ENCODE results near the gene ACAP2.

The ACAP2 gene

DNA sequence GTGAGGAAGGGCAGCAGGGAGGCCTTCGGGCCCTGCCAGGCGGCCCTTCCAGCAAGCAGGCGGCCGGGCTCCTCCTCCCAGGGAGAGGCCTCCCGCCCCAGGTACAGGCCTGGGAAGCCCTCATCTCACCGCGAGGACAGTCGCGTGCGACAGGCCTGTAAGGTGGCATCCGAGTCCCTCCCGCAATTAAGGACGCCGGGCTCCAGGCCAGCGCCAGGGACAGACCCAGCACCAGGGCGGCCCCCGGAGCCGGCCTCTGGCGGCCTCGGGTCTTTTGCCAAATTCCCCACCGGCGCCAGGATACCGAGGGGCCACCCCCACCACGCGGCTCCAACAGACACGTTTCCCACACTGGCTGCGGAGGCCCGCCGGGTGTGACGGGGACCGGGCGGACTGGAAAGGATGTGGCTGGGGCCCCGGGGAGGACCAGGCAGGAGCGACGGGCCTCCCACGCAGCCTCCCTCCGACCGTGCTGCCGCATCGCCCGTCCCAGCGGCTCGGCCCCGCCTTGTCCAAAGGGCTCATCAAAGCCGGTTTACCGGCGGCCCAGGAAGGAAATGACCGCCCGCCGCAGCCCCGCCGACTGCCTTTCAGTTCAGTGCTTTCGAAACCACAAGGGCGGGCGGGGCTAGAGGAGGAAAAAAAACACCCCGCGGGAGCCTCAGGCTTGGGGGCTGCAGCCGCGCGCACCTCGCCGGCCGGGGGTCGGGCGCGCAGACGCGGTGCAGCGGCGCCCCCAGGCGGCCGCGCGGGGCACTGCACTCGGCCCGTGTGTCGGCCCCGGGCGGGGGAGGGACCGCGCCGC, 183.1 kb downstream of the ACAP2 start:
- DNase-seq (ENCODE audit: low read depth): peak; percentile 76

GRCh38 chr3:195259154-195259474, 183.7 kb downstream of the ACAP2 start:
- DNase-seq (ENCODE audit: low read depth): no peak

DNA sequence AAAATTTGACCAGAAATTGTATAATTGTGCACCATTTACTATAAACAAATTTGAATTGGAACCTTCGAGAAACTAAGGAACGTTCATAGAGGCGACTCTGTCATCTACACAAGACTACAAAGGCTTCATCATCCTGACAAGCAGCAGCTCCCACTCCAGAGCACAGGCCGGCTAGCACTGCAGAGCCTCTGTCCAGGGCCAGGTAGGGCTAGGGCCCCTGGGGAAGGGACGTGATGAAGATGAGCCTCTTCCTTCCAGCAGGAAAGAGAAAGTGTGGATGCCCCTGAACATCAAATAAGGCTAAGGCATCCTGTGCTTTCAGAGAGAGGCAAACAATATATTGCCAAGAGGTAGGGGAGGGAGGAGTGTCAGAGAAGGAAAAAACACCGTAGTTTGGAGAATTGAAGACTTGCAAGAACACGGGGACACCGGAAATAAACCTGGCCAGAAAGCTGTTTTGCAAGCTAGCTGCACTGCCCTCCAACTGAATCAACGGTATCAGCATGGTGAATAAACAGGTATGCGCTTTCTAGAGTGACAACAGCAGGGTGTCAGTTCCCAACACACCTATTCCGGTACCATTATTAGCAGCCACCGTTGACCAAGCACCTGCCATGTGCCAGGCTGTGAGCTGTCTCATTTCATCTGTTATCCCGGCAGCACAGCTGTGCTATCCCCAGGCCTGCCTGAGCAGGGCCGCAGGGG, 184.2 kb downstream of the ACAP2 start:
- no peak for DNase-seq (ENCODE audit: low read depth)

GRCh38 chr3:195257454-195258448, 185.1 kb downstream of the ACAP2 start:
- DNase-seq (ENCODE audit: low read depth): no peak

DNA sequence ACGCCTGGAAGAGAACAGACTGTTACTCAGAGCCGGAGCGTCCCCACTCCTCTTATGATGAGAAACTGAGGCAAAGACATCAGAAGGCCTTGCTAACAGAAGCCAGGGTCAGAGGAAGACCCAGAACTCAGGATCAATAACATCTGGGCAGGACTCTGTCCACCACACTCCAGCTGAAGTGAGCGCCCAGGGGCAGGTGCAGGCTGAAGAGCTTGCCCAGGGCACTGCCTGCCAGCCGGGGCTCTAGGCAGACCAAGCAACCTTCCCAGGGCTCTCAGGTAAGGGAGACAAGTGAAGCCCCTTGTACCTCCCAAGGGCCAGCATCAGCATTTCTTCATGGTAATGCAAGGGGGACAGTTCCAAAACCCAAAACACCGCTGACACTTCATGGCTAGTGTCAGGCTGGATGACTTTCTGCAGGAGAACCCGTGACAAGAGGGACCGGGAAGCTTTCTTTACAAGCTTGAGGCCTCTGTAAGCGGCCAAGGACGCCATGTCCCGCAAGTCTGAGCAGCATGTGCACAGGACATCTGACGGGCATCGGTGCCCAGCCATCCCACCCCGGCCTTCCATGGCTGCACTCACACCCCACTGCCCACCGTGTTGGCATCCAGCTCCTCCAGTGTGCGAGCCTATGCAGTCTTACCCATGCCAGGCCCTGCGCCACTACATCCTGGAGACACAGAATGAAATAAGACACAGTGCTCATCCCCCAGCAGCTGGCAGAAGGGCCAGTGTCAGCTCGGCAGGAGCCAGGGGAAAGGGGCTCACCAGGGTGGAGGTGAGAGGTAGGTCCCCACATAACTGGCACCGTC, 186.0 kb downstream of the ACAP2 start:
- no peak for DNase-seq (ENCODE audit: low read depth)

DNA sequence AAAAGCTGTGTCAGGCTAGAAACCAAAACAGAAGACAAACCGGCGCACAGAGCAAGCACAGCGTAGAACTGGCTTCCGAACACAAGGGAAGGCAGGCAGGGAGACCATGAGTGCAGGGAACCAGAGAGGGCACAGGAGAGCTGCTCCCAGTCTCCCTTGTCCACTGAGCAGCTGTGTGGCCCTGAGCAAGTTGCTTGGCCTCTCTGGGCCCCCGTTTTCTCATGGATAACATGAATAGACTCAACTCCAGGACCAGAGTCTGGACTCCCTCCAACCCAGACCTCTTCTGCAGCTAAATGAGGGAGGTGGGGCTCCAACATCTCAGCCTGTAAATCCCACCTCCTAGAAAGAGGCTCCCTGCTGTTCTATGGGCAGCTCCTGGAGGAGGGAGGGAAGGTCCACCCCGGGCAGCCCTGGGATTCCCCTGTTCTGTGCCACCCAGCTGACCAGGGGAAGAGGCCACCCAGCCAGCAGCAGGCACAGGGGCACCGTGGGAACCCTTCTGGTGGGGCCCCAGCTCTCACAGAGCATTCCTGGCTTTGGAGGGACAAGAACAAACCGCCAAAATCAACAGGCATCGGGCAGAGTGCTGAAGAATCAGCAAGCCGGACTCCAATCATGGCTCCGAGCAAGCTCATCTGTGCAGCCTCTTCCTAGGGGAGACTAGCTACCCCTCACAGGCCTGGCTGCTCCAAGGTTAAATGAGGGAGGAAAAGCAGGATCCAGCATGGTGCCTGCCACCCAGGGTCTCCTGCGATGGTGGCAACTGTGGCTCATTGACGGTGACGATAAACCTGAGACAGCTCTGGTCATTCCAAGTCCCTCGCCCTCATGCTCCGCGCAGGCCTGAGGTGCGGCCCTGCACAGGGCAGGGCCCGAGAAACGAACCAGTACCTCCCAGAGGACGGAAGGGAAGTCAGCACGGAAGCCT, 187.0 kb downstream of the ACAP2 start:
- no peak for DNase-seq (ENCODE audit: low read depth)

DNA sequence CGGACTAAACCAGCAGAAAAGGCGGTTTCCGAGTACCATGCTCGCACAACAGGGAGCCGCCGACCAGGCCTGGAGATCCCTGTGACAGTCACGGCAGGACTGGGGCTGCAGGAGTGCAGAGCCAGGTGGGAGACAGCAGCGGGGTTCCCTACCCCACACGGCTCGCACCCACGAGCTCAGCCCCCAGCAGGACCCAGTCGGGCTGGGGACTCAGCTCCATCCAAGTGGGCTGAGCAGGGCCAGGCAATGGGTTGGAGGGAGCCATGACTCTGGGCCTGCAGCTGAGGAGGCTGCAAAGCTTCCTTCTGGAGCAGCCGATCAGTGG, 187.7 kb downstream of the ACAP2 start:
- DNase-seq (ENCODE audit: low read depth): no peak

DNA sequence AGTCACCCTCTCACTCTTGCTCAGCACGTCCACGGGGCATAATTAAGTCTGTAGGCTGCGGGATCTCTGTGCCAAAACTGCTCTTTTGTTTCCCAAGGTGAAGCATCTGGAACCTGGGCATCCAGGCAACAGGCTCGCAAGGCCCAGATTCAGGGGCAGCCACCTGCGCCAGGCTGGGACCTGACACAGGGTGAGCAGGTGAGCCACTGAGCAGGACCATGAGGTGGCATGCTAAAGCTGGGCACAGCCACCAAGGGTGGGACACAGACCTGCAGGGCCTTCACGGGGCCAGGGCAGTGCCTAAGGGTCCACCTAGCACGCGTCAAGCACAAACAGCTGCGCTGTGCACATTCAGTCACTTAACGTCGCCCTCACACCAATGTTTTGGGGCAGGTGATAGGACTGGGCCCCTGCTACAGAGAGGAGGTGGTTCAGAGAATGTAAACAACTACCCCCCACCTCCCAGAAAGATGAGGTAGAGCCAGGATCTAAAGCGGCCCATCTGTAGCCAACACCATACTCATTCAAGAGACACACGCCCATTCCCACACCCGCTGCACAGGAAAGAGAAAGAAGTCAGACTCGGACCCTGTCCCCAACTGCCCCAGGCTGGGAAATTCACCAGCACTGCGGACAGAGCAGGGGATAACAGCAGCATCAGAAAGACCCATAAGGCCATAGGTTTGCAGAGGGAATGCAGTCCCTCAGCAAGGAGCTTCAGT, 188.2 kb downstream of the ACAP2 start:
- no peak for DNase-seq (ENCODE audit: low read depth)

DNA sequence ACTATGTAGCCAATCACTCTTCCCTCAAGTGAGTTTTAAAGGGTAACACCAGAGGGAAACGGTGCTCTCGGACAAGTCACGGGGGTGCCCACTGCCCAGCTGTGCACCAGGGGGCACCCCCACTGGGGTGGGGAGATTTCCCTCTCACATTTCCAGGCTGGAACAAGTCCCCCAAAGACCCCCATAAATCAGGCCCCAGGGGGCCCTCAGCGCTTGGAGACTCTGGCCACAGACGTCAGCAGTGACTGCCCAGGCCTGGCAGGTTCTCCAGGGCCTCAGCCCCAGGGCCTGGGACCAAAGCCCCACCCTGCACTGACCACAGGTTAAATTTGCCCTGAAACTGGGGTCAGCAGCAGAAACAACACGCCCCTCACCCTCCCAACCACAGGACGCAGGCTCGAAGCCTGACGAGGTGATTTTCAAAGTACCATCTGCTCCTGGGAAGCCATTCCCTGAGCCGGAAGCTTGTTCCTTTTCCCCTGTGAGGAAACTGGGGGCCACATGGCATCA, 188.8 kb downstream of the ACAP2 start:
- DNase-seq (ENCODE audit: low read depth): no peak

- no peak for DNase-seq (ENCODE audit: low read depth)
Observed at GRCh38 chr3:195251336-195252065, 191.3 kb downstream of the ACAP2 start.

DNA sequence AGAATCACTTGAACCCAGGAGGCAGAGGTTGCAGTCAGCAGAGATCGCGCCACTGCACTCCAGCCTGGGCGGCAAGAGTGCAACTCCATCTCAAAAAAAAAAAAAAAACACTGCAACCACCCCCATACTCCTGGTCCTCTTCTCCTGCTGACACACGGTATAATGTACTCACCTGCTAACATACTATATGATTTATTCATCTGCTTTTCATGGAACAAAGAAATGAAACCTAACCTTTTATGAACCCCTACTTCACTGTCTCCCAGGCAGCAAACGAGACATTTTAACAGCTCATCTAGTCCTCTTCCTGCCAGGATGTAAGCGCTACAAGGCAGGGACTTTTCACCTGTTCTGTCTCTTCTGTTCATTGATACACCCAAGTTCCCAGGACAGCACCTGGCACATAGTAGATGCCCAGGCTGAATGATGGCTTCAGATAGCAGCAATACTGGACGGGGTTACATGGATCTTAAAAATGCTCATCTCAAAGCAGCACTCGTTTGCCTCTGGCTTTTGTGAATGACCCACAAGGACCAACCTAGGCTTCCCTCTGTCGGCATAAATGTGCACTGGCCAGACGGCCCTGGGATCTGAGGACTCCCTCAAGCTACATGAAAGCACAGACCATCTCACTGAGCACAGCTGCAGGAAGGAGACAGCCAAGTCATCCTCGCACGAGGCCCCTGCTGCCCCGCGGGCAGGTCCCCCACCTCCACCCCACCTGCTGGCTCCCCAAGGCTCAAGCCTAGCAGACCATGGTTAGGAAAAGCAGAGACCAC, 192.2 kb downstream of the ACAP2 start:
- DNase-seq (ENCODE audit: low read depth): no peak

- DNase-seq (ENCODE audit: low read depth): no peak
Observed at GRCh38 chr3:195249858-195250464, 192.9 kb downstream of the ACAP2 start.

DNA sequence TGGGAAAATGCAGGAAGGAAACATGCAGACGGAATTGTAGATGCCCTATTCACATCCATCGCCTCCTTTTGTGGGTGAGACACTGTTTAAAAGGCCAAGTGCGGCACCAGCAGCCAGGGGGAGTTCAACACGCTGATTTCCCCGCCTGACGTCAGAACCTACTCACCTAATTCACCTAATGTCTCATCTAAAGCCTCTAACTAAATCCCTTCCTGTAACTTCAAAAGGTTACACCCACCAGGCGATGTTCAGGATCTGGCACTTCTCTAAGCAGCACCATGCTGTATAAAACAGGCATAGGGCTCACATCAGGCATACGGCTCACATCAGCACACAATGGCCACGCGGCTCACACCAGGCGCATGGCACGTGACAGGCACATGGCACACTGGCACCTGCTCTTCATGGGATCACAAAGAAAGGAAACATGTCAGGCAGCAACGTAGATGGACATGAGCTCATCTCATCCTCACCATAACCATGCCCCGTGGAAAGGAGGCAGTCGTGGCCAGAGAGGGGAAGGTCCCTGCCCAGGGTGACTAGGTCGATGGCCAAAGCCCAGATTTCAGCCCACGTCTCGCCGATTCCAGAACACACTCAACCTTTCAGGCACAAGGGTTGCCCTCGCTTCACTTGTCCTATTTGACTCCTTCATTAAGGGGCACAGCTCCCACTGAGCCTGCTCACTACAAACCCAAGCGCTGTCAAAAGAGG, 193.6 kb downstream of the ACAP2 start:
- no peak for DNase-seq (ENCODE audit: low read depth)

GRCh38 chr3:195248281-195248680, 194.5 kb downstream of the ACAP2 start:
- DNase-seq (ENCODE audit: low read depth): no peak

- DNase-seq (ENCODE audit: low read depth): no peak
Observed at GRCh38 chr3:195247863-195248189, 195.0 kb downstream of the ACAP2 start.

- no peak for DNase-seq (ENCODE audit: low read depth)
Observed at GRCh38 chr3:195247086-195247862, 195.5 kb downstream of the ACAP2 start.

GRCh38 chr3:195246581-195246995, 196.2 kb downstream of the ACAP2 start:
- DNase-seq (ENCODE audit: low read depth): no peak

Measured in activated T-cell treated with anti-CD3 and anti-CD28 coated beads for 1 hour (primary cell).